GM12878 (cell line): ENCODE results near the gene TFB1M. TPM values are rescaled to one million over a fixed set of nuclear protein-coding genes. Genes with fewer than 3 reads are reported as not detected.

ENCODE experiments used
- ATAC-seq: fragments of 200-7000 bp; cut with Tn5 transposase; 3 replicates; pipeline ENCODE4 v1.9.1; 2020; ENCODE audit warnings: mild to moderate bottlenecking, moderate library complexity
- Bru-seq: library from RNA; stranded (reverse); fragments of 400-500 nt; gene quantifications from one replicate; lab custom pipeline; 2021; lab: Mats Ljungman, UMichigan
- BruChase-seq, 2 experiments: library from RNA; stranded (reverse); fragments of 400-500 nt; gene quantifications; one replicate each; lab custom pipeline; 2021; lab: Mats Ljungman, UMichigan
- BruUV-seq: library from RNA; stranded (reverse); fragments of 400-500 nt; replicated peaks from 2 replicates; lab custom pipeline; 2021; lab: Mats Ljungman, UMichigan
- CTCF ChIA-PET: fragments of 300-600 bp; sonication (Branson Sonifier 250); formaldehyde crosslinking; extraction: SDS; loops from one replicate; lab custom pipeline; 2021; ENCODE audit warnings: inconsistent platforms; lab: Yijun Ruan, JAX
- POLR2A ChIA-PET: fragments of 350-600 bp; formaldehyde crosslinking; extraction: SDS; loops from one replicate; lab custom pipeline; 2021; ENCODE audit warnings: inconsistent platforms; lab: Charles Lee
- RAD21 ChIA-PET: fragments of 300-600 bp; sonication (Branson Sonifier 250); formaldehyde crosslinking; loops from one replicate; lab custom pipeline; 2023; ENCODE audit warnings: antibody characterized with exemption; ENCODE audit not compliant: unreplicated experiment; lab: Charles Lee
- SMC1A ChIA-PET: fragments of 300-600 bp; sonication (Branson Sonifier 250); formaldehyde crosslinking; loops from one replicate; lab custom pipeline; 2023; ENCODE audit not compliant: unreplicated experiment, uncharacterized antibody; lab: Charles Lee
- DNase-seq: peaks from one replicate; pipeline ENCODE4 v3.0.0-alpha.2; 2011; ENCODE audit warnings: low read depth, low spot score
- FAIRE-seq: peaks from 3 replicates; lab custom pipeline; 2011; peaks lifted over from hg19 to GRCh38; lab: Jason Lieb, UNC
- H2AFZ ChIP-seq: 2 replicates; pipeline ENCODE4 v1.6.0; 2011; ENCODE audit warnings: low read depth, low read length, control low read depth; ENCODE audit not compliant: control insufficient read depth
- H3K27ac ChIP-seq: 2 replicates; pipeline ENCODE4 v1.5.1; 2011; ENCODE audit warnings: control low read depth; ENCODE audit not compliant: control insufficient read depth, insufficient read depth
- H3K27me3 ChIP-seq, 2 experiments: replicated peaks in 1 of 2; 2 replicates each; pipeline versions ENCODE4 v1.6.0 to v1.6.1; 2011; ENCODE audit warnings: low read length in 1 of 2; ENCODE audit not compliant: control insufficient read depth in 2 of 2, insufficient read depth in 2 of 2
- H3K36me3 ChIP-seq, 2 experiments: 2 replicates each; pipeline ENCODE4 v1.5.1; 2011; ENCODE audit warnings: low read length in 1 of 2; ENCODE audit not compliant: control insufficient read depth in 2 of 2, insufficient read depth in 2 of 2
- H3K4me1 ChIP-seq: 2 replicates; pipeline ENCODE4 v1.6.1; 2011; ENCODE audit warnings: mild to moderate bottlenecking, low read length, moderate library complexity, mixed read lengths; ENCODE audit not compliant: control insufficient read depth, insufficient read depth
- H3K4me2 ChIP-seq: 2 replicates; pipeline ENCODE4 v1.6.0; 2011; ENCODE audit warnings: control low read depth; ENCODE audit not compliant: control insufficient read depth, insufficient read depth
- H3K4me3 ChIP-seq: fragments of 200-600 bp; sonication (generic); 2 replicates; pipeline ENCODE4 v1.5.1; 2016
- H3K79me2 ChIP-seq: 2 replicates; pipeline ENCODE4 v1.6.0; 2011; ENCODE audit warnings: low read length; ENCODE audit not compliant: control insufficient read depth, insufficient read depth
- H3K9ac ChIP-seq: 2 replicates; pipeline ENCODE4 v1.8.0; 2011; ENCODE audit warnings: low read length, control low read depth, mixed read lengths; ENCODE audit not compliant: control insufficient read depth, insufficient read depth
- H3K9me3 ChIP-seq: replicated peaks from 3 replicates; pipeline ENCODE4 v1.5.1; 2011; ENCODE audit warnings: mild to moderate bottlenecking, low read length; ENCODE audit not compliant: control insufficient read depth, insufficient read depth
- H4K20me1 ChIP-seq: 2 replicates; pipeline ENCODE4 v1.6.0; 2011; ENCODE audit not compliant: control insufficient read depth, insufficient read depth
- CEBPB ChIP-seq, 2 experiments: fragments of 150-350 bp in 1 of 2; IDR thresholded peaks; 2 replicates each; pipeline ENCODE4 v1.6.1; 2012 to 2014; ENCODE audit warnings: low read depth in 2 of 2, low read length in 2 of 2, borderline replicate concordance in 1 of 2, inconsistent platforms in 1 of 2
- DPF2 ChIP-seq: fragments of 450-650 bp; IDR thresholded peaks from 2 replicates; pipeline ENCODE4 v1.6.1; 2017; ENCODE audit warnings: mild to moderate bottlenecking
- EED ChIP-seq: sonication (generic); IDR thresholded peaks from 2 replicates; pipeline ENCODE4 v1.6.1; 2016; ENCODE audit warnings: antibody characterized with exemption, low read depth
- FOXK2 ChIP-seq: fragments of 450-650 bp; IDR thresholded peaks from 2 replicates; pipeline ENCODE4 v1.6.1; 2017; ENCODE audit warnings: mild to moderate bottlenecking, moderate library complexity
- MEF2B ChIP-seq: fragments of 450-650 bp; IDR thresholded peaks from 2 replicates; pipeline ENCODE4 v1.6.1; 2018; ENCODE audit warnings: mild to moderate bottlenecking, moderate library complexity; ENCODE audit not compliant: partially characterized antibody, poor library complexity, severe bottlenecking
- NR2C1 ChIP-seq: fragments of 450-650 bp; IDR thresholded peaks from 2 replicates; pipeline ENCODE4 v1.6.1; 2017; ENCODE audit warnings: antibody characterized with exemption, mild to moderate bottlenecking, moderate library complexity
- NRF1 ChIP-seq: conservative IDR thresholded peaks from 2 replicates; pipeline ENCODE4 v1.6.1; 2011; ENCODE audit warnings: mild to moderate bottlenecking, low read depth, low read length, improper control_type of control experiment
- RBBP5 ChIP-seq: fragments of 200-600 bp; sonication (generic); conservative IDR thresholded peaks from 2 replicates; pipeline ENCODE4 v1.6.1; 2016
- RFX5 ChIP-seq: IDR thresholded peaks from 2 replicates; pipeline ENCODE4 v1.6.1; 2011; ENCODE audit warnings: low read depth, low read length, improper control_type of control experiment
- STAT1 ChIP-seq: fragments of 450-650 bp; conservative IDR thresholded peaks from 2 replicates; pipeline ENCODE4 v1.6.1; 2014; ENCODE audit warnings: antibody characterized with exemption, mild to moderate bottlenecking
- TCF3 ChIP-seq: IDR thresholded peaks from 2 replicates; pipeline ENCODE4 v1.6.1; 2012; ENCODE audit warnings: low read depth, mild to moderate bottlenecking, low read length, borderline replicate concordance; ENCODE audit not compliant: insufficient read depth
- whole genome bisulfite sequencing: methylation state at CpG from one replicate; pipeline ENCODE4 v1.1.6; 2016; ENCODE audit warnings: low lambda C conversion rate; ENCODE audit not compliant: insufficient replicate concordance, insufficient coverage; ENCODE audit errors: missing lambda C conversion rate; 5-methylcytosine and 5-hydroxymethylcytosine counted together
- in situ Hi-C: fragments of 300-500 bp; cut with MboI; formaldehyde crosslinking; loops from 9 replicates; pipeline ENCODE4 v1.14.3; 2018; ENCODE audit warnings: mixed read lengths
- intact Hi-C: fragments of 100-400 bp; cut with micrococcal nuclease; formaldehyde crosslinking; loops from one replicate; pipeline ENCODE4 v1.14.2; 2022; ENCODE audit not compliant: unreplicated experiment
- long read RNA-seq, 2 experiments: library from polyadenylated mRNA; unstranded; transcript quantifications; one replicate each; pipeline ENCODE4 v2.0.0, GENCODE V29; 2019 to 2020
- polyA minus RNA-seq, 3 experiments: library from RNA; depleted of rRNA, polyadenylated mRNA; stranded (reverse); fragments of >200 nt; gene quantifications; 2 replicates each; pipeline ENCODE4 v1.2.3, GENCODE V29; 2011
- polyA plus RNA-seq, 11 experiments: library from polyadenylated mRNA; depleted of rRNA in 4 of 11; unstranded in 6 of 11; stranded (reverse) in 5 of 11; fragments of >200 nt; fragmentation: Nextera tagmentation in 4 of 11; fragmentation: Illumina TruSeq in 1 of 11; extraction: Ambion mirVana in 4 of 11; extraction: Trizol in 1 of 11; gene quantifications; 1 replicate in 1 of 11; 2 replicates in 10 of 11; pipeline versions ENCODE4 v1.2.1 to v1.2.3, GENCODE V29; 2011 to 2016; ENCODE audit warnings: inconsistent platforms in 2 of 11, missing spikeins in 2 of 11, low read depth in 1 of 11
- total RNA-seq, 4 experiments: library from RNA; depleted of rRNA in 3 of 4; stranded (reverse); fragments of >200 nt in 3 of 4; fragmentation: Illumina TruSeq in 1 of 4; extraction: Trizol in 1 of 4; gene quantifications; 2 replicates each; pipeline versions ENCODE4 v1.2.1 to v1.2.3, GENCODE V29; 2013 to 2021
- TF ChIP-seq, protein P1 (sequence below): IDR thresholded peaks from 2 replicates; pipeline ENCODE4 v1.6.1; 2012; ENCODE audit warnings: low read length, inconsistent platforms
- TF ChIP-seq, protein P2 (sequence below): fragments of 450-650 bp; IDR thresholded peaks from 2 replicates; pipeline ENCODE4 v1.6.1; 2018; ENCODE audit warnings: mild to moderate bottlenecking, low read depth, moderate library complexity; ENCODE audit not compliant: partially characterized antibody

Gene TFB1M
- 122 and 123 TPM in 2 replicates for total RNA-seq (2013; cell fraction: nucleolus; rRNA removed)
- total RNA-seq (2014; rRNA removed) (29.9 and 34.7 TPM in 2 replicates), total RNA-seq (2014; rRNA removed; fragmentation: Illumina TruSeq; extraction: Trizol) (37.4 and 37.7 TPM in 2 replicates), total RNA-seq (2021) (35.9 and 36.1 TPM in 2 replicates), polyA plus RNA-seq (2011; rRNA removed) (55.6 and 59.6 TPM in 2 replicates), polyA plus RNA-seq (2014; fragmentation: Illumina TruSeq; extraction: Trizol) (32.2 and 37.7 TPM in 2 replicates), polyA plus RNA-seq (2014; fragmentation: Nextera tagmentation; extraction: Ambion mirVana) (100 to 1,000 TPM in 1 of 2 experiments, 10 to 100 TPM in 1; 95.8 to 117 TPM), polyA plus RNA-seq (2014; rRNA removed) (28.0 and 35.7 TPM in 2 replicates), polyA plus RNA-seq (2016; fragmentation: Nextera tagmentation; extraction: Ambion mirVana) (10 to 100 TPM; 45.2 to 53.2 TPM), polyA minus RNA-seq (2011; rRNA and poly(A)+ RNA removed) (44.2 and 51.9 TPM in 2 replicates), Bru-seq, nascent RNA (percentile 73 among the genes with signal in this experiment), BruChase-seq, experiment 1, labeled RNA remaining after a 6-hour chase (percentile 61 among the genes with signal in this experiment), BruChase-seq, experiment 2, labeled RNA remaining after a 2-hour chase (percentile 71 among the genes with signal in this experiment)
- 19.2 TPM for polyA plus RNA-seq (2011; ENCODE audit: low read depth)
- 35.8 and 36.2 TPM in 2 replicates for polyA plus RNA-seq (2011; cell fraction: cytosol; rRNA removed)
- polyA plus RNA-seq (2011; cell fraction: nucleus; rRNA removed) = 52.0 and 66.4 TPM in 2 replicates
- 14.2 and 24.2 TPM in 2 replicates for polyA plus RNA-seq (2012)
- 12.8 and 14.3 TPM in 2 replicates for polyA minus RNA-seq (2011; cell fraction: cytosol; rRNA and poly(A)+ RNA removed)
- 64.9 and 86.9 TPM in 2 replicates for polyA minus RNA-seq (2011; cell fraction: nucleus; rRNA and poly(A)+ RNA removed)
- long read RNA-seq, experiment 1, transcript TFB1M-201 (7 exons, 1,424 nt) = major isoform, 23 of 38 reads
- long read RNA-seq, experiment 1, partial matches to known transcripts = 4 of 38 reads
- long read RNA-seq, experiment 1, other reads (novel, unspliced or antisense) = 11 of 38 reads
- long read RNA-seq, experiment 2, transcript TFB1M-201 (7 exons, 1,424 nt) = major isoform, 175 of 227 reads
- long read RNA-seq, experiment 2, partial matches to known transcripts = 23 of 227 reads
- long read RNA-seq, experiment 2, other reads (novel, unspliced or antisense) = 29 of 227 reads

DNA sequence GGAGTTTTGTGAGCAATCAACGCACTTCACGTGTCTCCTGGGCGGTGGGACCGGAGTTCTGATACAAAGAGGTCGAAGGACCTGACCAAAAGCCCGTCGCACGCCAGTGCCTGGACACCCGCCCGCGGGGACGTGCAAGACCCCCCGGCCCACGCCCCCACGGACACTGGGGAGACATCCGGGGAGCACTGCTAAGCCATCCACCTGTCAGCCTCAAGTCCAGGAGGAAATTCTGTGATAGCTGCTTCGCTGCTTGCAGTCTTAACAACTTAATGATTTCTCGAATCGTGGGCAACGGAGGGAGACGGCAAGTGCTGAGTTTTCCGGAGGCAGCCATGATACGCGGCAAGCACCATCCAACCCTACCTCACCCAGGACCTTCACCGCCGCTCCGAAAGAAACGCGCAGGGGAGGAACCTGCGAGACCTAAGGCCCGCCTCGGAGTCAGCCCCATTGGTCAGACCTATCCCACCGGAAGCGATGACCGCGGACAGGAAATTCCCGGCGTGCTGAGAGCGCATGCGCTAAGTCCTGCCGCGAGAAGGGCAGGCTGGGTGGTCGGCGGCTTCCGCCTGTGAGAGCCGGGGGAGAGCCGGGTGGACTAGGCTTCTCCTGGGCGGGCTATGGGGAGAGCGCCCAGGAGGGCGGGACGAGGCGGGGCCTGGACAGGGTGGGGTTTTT is at the start of gene TFB1M:
TFB1M (minus strand) TSS at position 393 of the 681 bp plus-strand sequence; CDS start at position 337, 56 bp downstream.
- ChIA-PET CTCF (interaction anchor here (0.6 to 6.1 kb wide), 11 partner anchors 13 to 638 kb away, joined by 3 to 54 read pairs (median 9); no protein-coding TSS in a partner anchor), SMC1A (interaction anchor here (0.7 to 5.7 kb wide), 18 partner anchors 8 to 630 kb away, joined by 3 to 66 read pairs (median 4); no protein-coding TSS in a partner anchor), POLR2A (interaction anchor here (0.6 to 1.6 kb wide), 15 partner anchors 8 to 1413 kb away, joined by 3 to 6 read pairs (median 4); no protein-coding TSS in a partner anchor), RAD21 (interaction anchor here (1.0 to 7.0 kb wide), 10 partner anchors 11 to 215 kb away, joined by 3 to 54 read pairs (median 6); partner anchors contain the start of gene CLDN20)
- TSS peak; percentile 90 for BruUV-seq
- Histone ChIP-seq H3K4me1 (no peaks in the 10 kb centered on the region), H3K9me3 (no peaks in the 10 kb centered on the region; the same call in 2 of the 3 replicates), H4K20me1 (no peaks in the 10 kb centered on the region), H3K27me3 (no peaks in the 10 kb centered on the region), H3K9ac (peak within 1 kb of the TSS; percentile 98), H3K79me2 (peaks cover 20% of the 10 kb centered on the region), H3K36me3 (peaks cover 0 to 13% of the 10 kb centered on the region in 2 experiments; a peak in 2 of 4 replicates), H3K4me3 (peak within 1 kb of the TSS; percentile 88), H2AFZ (peak within 1 kb of the TSS; percentile 99), H3K27ac (peak within 1 kb of the TSS; percentile 95), H3K4me2 (peak within 1 kb of the TSS; percentile 87)
- FAIRE-seq = peak; percentile 99
- peak; percentile 99 for DNase-seq
- WGBS = under 1% methylated on average over 49 of the region's 52 CpGs
- intact Hi-C loops (loop anchor here (2.0 to 10.0 kb wide), 3 partner anchors 137 to 1381 kb away; partner anchors contain the start of gene SCAF8), in situ Hi-C loops (no loop called here)
- ATAC-seq = peak; percentile 96
- TF ChIP-seq NR2C1 = no peak
- TF ChIP-seq EED = no peak
- TF ChIP-seq DPF2 = 0 out of 2 replicates have a peak, but pooled peaks have one; percentile 45
- no peak for TF ChIP-seq RFX5
- peak; percentile 53 for TF ChIP-seq NRF1
- no peak; the same call in 1 of the 2 replicates for TF ChIP-seq STAT1
- TF ChIP-seq FOXK2 = no peak
- TF ChIP-seq CEBPB (IDR thresholded peaks at IDR 0.05; ENCODE audit: borderline replicate concordance in 1 of 2, low read depth in 2 of 2, low read length in 2 of 2) = no peak
- peak; percentile 59 for TF ChIP-seq MEF2B
- TF ChIP-seq, protein P1, sequence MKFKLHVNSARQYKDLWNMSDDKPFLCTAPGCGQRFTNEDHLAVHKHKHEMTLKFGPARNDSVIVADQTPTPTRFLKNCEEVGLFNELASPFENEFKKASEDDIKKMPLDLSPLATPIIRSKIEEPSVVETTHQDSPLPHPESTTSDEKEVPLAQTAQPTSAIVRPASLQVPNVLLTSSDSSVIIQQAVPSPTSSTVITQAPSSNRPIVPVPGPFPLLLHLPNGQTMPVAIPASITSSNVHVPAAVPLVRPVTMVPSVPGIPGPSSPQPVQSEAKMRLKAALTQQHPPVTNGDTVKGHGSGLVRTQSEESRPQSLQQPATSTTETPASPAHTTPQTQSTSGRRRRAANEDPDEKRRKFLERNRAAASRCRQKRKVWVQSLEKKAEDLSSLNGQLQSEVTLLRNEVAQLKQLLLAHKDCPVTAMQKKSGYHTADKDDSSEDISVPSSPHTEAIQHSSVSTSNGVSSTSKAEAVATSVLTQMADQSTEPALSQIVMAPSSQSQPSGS = no peak
- 0 out of 2 replicates have a peak, but pooled peaks have one; percentile 50 for TF ChIP-seq RBBP5
- TF ChIP-seq, protein P2, sequence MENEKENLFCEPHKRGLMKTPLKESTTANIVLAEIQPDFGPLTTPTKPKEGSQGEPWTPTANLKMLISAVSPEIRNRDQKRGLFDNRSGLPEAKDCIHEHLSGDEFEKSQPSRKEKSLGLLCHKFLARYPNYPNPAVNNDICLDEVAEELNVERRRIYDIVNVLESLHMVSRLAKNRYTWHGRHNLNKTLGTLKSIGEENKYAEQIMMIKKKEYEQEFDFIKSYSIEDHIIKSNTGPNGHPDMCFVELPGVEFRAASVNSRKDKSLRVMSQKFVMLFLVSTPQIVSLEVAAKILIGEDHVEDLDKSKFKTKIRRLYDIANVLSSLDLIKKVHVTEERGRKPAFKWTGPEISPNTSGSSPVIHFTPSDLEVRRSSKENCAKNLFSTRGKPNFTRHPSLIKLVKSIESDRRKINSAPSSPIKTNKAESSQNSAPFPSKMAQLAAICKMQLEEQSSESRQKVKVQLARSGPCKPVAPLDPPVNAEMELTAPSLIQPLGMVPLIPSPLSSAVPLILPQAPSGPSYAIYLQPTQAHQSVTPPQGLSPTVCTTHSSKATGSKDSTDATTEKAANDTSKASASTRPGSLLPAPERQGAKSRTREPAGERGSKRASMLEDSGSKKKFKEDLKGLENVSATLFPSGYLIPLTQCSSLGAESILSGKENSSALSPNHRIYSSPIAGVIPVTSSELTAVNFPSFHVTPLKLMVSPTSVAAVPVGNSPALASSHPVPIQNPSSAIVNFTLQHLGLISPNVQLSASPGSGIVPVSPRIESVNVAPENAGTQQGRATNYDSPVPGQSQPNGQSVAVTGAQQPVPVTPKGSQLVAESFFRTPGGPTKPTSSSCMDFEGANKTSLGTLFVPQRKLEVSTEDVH = no peak
- TF ChIP-seq TCF3 = no peak
